ENCODE results near the gene CLCN6. TPM values are rescaled to one million over a fixed set of nuclear protein-coding genes. Genes with fewer than 3 reads are reported as not detected.
A peak's percentile ranks its signal among the peaks of the same experiment; 100 is the strongest.

CLCN6 gene
- total RNA-seq, 4 donors from 2014 or later, result 14.0 to 184 (median 30.7) TPM

- WGBS, 2 donors (ENCODE audit: low coverage in 1 of 2), result 80% methylated on average over 13 of the region's 14 CpGs; no CpG with 5 or more reads in 1 of the 2 donors
- intact Hi-C loops (cut with DNase I; ENCODE audit: low total_unique reads), result no loop called here
Observed at GRCh38 chr1:11858158-11858557, 52.2 kb downstream of the CLCN6 start.

GRCh38 chr1:11858613-11858967, 52.6 kb downstream of the CLCN6 start, which contains the start of gene NPPB:
Gene NPPB, minus strand, starts transcription at chr1:11858945. Its CDS starts 112 bp downstream, at chr1:11858833.
- no peaks in the 10 kb centered on the region for H3K9me3 ChIP-seq
- peaks cover 0 to 4% (median 0%) of the 10 kb centered on the region in 4 donors for H3K4me1 ChIP-seq
- H3K36me3 ChIP-seq, result no peaks in the 10 kb centered on the region
- peaks cover 82% of the 10 kb centered on the region for H3K27me3 ChIP-seq
- no peak within 1 kb of the TSS for H3K27ac ChIP-seq
- intact Hi-C loops (cut with DNase I; ENCODE audit: low total_unique reads), result no loop called here
- DNase-seq, result no peak
- no peak within 1 kb of the TSS for H3K4me3 ChIP-seq
- in situ Hi-C loops (cut with MboI; ENCODE audit: low pct_ligation_motif_present in 1 of 4, low pct_unique_long_range_greater_than_20kb in 1 of 4, low sequenced_read_pairs in 3 of 4), result no loop called here
- TF ChIP-seq POLR2A (IDR thresholded peaks at IDR 0.05) (no peak), CTCF (IDR thresholded peaks at IDR 0.05) (no peak), EP300 (IDR thresholded peaks at IDR 0.05; ENCODE audit: low read depth) (no peak)
- 45% methylated on average over 13 of the region's 16 CpGs; no CpG with 5 or more reads in 1 of the 2 donors for WGBS, 2 donors (ENCODE audit: low coverage in 1 of 2)

More at GRCh38 chr1:11858158-11858557, 52.2 kb downstream of the CLCN6 start:
- TF ChIP-seq POLR2A (IDR thresholded peaks at IDR 0.05) (no peak), POLR2AphosphoS5 (IDR thresholded peaks at IDR 0.05) (no peak), EP300 (IDR thresholded peaks at IDR 0.05; ENCODE audit: low read depth) (no peak), CTCF (IDR thresholded peaks at IDR 0.05) (no peak)
- in situ Hi-C loops (cut with MboI; ENCODE audit: low pct_ligation_motif_present in 1 of 4, low pct_unique_long_range_greater_than_20kb in 1 of 4, low sequenced_read_pairs in 3 of 4), result no loop called here
- H3K4me1 ChIP-seq, result peaks cover 0 to 4% (median 0%) of the 10 kb centered on the region in 4 donors
- no peaks in the 10 kb centered on the region for H3K9me3 ChIP-seq
- peaks cover 82% of the 10 kb centered on the region for H3K27me3 ChIP-seq
- no peak overlapping the region for H3K27ac ChIP-seq
- DNase-seq, result no peak
- H3K4me3 ChIP-seq, result no peak overlapping the region
- no peaks in the 10 kb centered on the region for H3K36me3 ChIP-seq

- no peak overlapping the region for H3K4me3 ChIP-seq
- peak; percentile 40 for DNase-seq
- H3K27me3 ChIP-seq, result peaks cover 77% of the 10 kb centered on the region
Observed at GRCh38 chr1:11858968-11859871, 53.2 kb downstream of the CLCN6 start.

More at GRCh38 chr1:11858968-11859871, 53.2 kb downstream of the CLCN6 start:
- intact Hi-C loops (cut with DNase I; ENCODE audit: low total_unique reads) (no loop called here), in situ Hi-C loops (cut with MboI; ENCODE audit: low pct_ligation_motif_present in 1 of 4, low pct_unique_long_range_greater_than_20kb in 1 of 4, low sequenced_read_pairs in 3 of 4) (no loop called here)
- no peaks in the 10 kb centered on the region for H3K36me3 ChIP-seq
- H3K4me1 ChIP-seq, result peaks cover 0 to 4% (median 0%) of the 10 kb centered on the region in 4 donors
- H3K27ac ChIP-seq, result no peak overlapping the region
- WGBS, 2 donors (ENCODE audit: low coverage in 1 of 2), result 11 to 25% methylated on average over 3 to 41 of the region's 53 CpGs
- H3K9me3 ChIP-seq, result no peaks in the 10 kb centered on the region
- TF ChIP-seq CTCF (IDR thresholded peaks at IDR 0.05), result no peak
- TF ChIP-seq POLR2AphosphoS5 (IDR thresholded peaks at IDR 0.05), result no peak
- no peak for TF ChIP-seq EP300 (IDR thresholded peaks at IDR 0.05; ENCODE audit: low read depth)
- no peak for TF ChIP-seq POLR2A (IDR thresholded peaks at IDR 0.05)
